Activated CD4-positive, alpha-beta memory T cell treated with anti-CD3 and anti-CD28 coated beads for 36 hours (primary cell): ENCODE results near the gene SLC49A3. TPM values are rescaled to one million over a fixed set of nuclear protein-coding genes. Genes with fewer than 3 reads are reported as not detected.

Experiments used
- CTCF ChIA-PET: fragments of 350-600 bp; sonication (Branson Sonifier 250); formaldehyde crosslinking; loops from one replicate; lab custom pipeline; 2021; ENCODE audit warnings: antibody characterized with exemption, inconsistent platforms; lab: Charles Lee
- POLR2A ChIA-PET: fragments of 350-600 bp; sonication (Branson Sonifier 250); formaldehyde crosslinking; loops from one replicate; lab custom pipeline; 2021; ENCODE audit warnings: antibody characterized with exemption; lab: Charles Lee
- DNase-seq: peaks from one replicate; pipeline ENCODE4 v3.0.0-alpha.2; 2020
- H3K27ac Mint-ChIP-seq: one replicate; pipeline ENCODE4 v1.8.0; 2021; ENCODE audit warnings: mixed read lengths
- H3K27me3 Mint-ChIP-seq: one replicate; pipeline ENCODE4 v1.8.0; 2021; ENCODE audit warnings: mixed read lengths
- H3K36me3 Mint-ChIP-seq: one replicate; pipeline ENCODE4 v1.8.0; 2021; ENCODE audit warnings: mixed read lengths
- H3K4me1 Mint-ChIP-seq: one replicate; pipeline ENCODE4 v1.8.0; 2021; ENCODE audit warnings: low read depth, mixed read lengths
- H3K4me3 Mint-ChIP-seq: one replicate; pipeline ENCODE4 v1.8.0; 2021; ENCODE audit warnings: mild to moderate bottlenecking, mixed read lengths
- H3K9me3 Mint-ChIP-seq: one replicate; pipeline ENCODE4 v1.8.0; 2021; ENCODE audit warnings: mixed read lengths
- intact Hi-C: fragments of 100-400 bp; cut with micrococcal nuclease; formaldehyde crosslinking; loops from one replicate; pipeline ENCODE4 v1.15.1; 2023
- total RNA-seq, 2 experiments: library from RNA; stranded (reverse); gene quantifications; one replicate each; pipeline ENCODE4 v1.2.3, GENCODE V29; 2021

Gene SLC49A3
- total RNA-seq, 2 experiments from 2014 or later: 0.19 TPM; not detected in 1

GRCh38 chr4:718460-718859 lies 29.5 kb upstream of the SLC49A3 start:
- no peaks in the 10 kb centered on the region for H3K27me3 Mint-ChIP-seq
- intact Hi-C loops: no loop called here
- peaks cover 2% of the 10 kb centered on the region for H3K4me1 Mint-ChIP-seq
- H3K9me3 Mint-ChIP-seq: no peaks in the 10 kb centered on the region
- ChIA-PET CTCF (interaction anchor here (1.4 kb wide), 1 partner anchor 24 kb away, joined by 5 read pairs; no protein-coding TSS in a partner anchor), POLR2A (no interaction called here)
- no peak overlapping the region for H3K27ac Mint-ChIP-seq
- H3K4me3 Mint-ChIP-seq: no peak overlapping the region
- DNase-seq: no peak
- peaks cover 23% of the 10 kb centered on the region for H3K36me3 Mint-ChIP-seq

GRCh38 chr4:717601-718320 lies 28.8 kb upstream of the SLC49A3 start:
- POLR2A ChIA-PET: no interaction called here
- CTCF ChIA-PET: no interaction called here
- peaks cover 17% of the 10 kb centered on the region for H3K36me3 Mint-ChIP-seq
- DNase-seq: no peak
- peaks cover 2% of the 10 kb centered on the region for H3K4me1 Mint-ChIP-seq
- H3K9me3 Mint-ChIP-seq: no peaks in the 10 kb centered on the region
- H3K4me3 Mint-ChIP-seq: no peak overlapping the region
- H3K27me3 Mint-ChIP-seq: no peaks in the 10 kb centered on the region
- H3K27ac Mint-ChIP-seq: no peak overlapping the region
- intact Hi-C loops: no loop called here

- no peak for DNase-seq
- Mint-ChIP-seq H3K4me3 (no peak overlapping the region), H3K27ac (no peak overlapping the region), H3K36me3 (no peaks in the 10 kb centered on the region), H3K4me1 (peaks cover 17% of the 10 kb centered on the region), H3K27me3 (no peaks in the 10 kb centered on the region), H3K9me3 (no peaks in the 10 kb centered on the region)
- intact Hi-C loops: no loop called here
- ChIA-PET CTCF (no interaction called here), POLR2A (no interaction called here)
These were observed 25.1 kb upstream of the SLC49A3 start for GRCh38 chr4:714087-714486.

GRCh38 chr4:712916-713632 lies 24.1 kb upstream of the SLC49A3 start:
- POLR2A ChIA-PET: interaction anchor here (0.8 kb wide), 1 partner anchor 140 kb away, joined by 3 read pairs; no protein-coding TSS in a partner anchor
- H3K4me3 Mint-ChIP-seq: no peak overlapping the region
- H3K4me1 Mint-ChIP-seq: peaks cover 22% of the 10 kb centered on the region
- intact Hi-C loops: no loop called here
- H3K9me3 Mint-ChIP-seq: no peaks in the 10 kb centered on the region
- no peak overlapping the region for H3K27ac Mint-ChIP-seq
- no peak for DNase-seq
- H3K27me3 Mint-ChIP-seq: no peaks in the 10 kb centered on the region
- no peaks in the 10 kb centered on the region for H3K36me3 Mint-ChIP-seq
- CTCF ChIA-PET: no interaction called here

GRCh38 chr4:712093-712492 lies 23.1 kb upstream of the SLC49A3 start:
- peaks cover 20% of the 10 kb centered on the region for H3K4me1 Mint-ChIP-seq
- ChIA-PET POLR2A (no interaction called here), CTCF (no interaction called here)
- intact Hi-C loops: no loop called here
- H3K36me3 Mint-ChIP-seq: no peaks in the 10 kb centered on the region
- no peak overlapping the region for H3K27ac Mint-ChIP-seq
- no peak for DNase-seq
- no peaks in the 10 kb centered on the region for H3K9me3 Mint-ChIP-seq
- no peaks in the 10 kb centered on the region for H3K27me3 Mint-ChIP-seq
- no peak overlapping the region for H3K4me3 Mint-ChIP-seq

- no peak overlapping the region for H3K27ac Mint-ChIP-seq
- DNase-seq: no peak
- CTCF ChIA-PET: no interaction called here
- H3K36me3 Mint-ChIP-seq: no peaks in the 10 kb centered on the region
- no peak overlapping the region for H3K4me3 Mint-ChIP-seq
- H3K4me1 Mint-ChIP-seq: peaks cover 20% of the 10 kb centered on the region
- intact Hi-C loops: no loop called here
- POLR2A ChIA-PET: interaction anchor here (1.2 kb wide), 1 partner anchor 10 kb away, joined by 3 read pairs; no protein-coding TSS in a partner anchor
- H3K27me3 Mint-ChIP-seq: no peaks in the 10 kb centered on the region
- no peaks in the 10 kb centered on the region for H3K9me3 Mint-ChIP-seq
These were observed 22.0 kb upstream of the SLC49A3 start for GRCh38 chr4:710916-711315.

GRCh38 chr4:710116-710515 lies 21.2 kb upstream of the SLC49A3 start:
- H3K4me3 Mint-ChIP-seq: no peak overlapping the region
- no peak overlapping the region for H3K27ac Mint-ChIP-seq
- H3K4me1 Mint-ChIP-seq: peaks cover 22% of the 10 kb centered on the region
- ChIA-PET POLR2A (no interaction called here), CTCF (interaction anchor here (0.6 kb wide), 1 partner anchor 36 kb away, joined by 4 read pairs; the partner anchor contains the start of gene ATP5ME)
- intact Hi-C loops: no loop called here
- no peaks in the 10 kb centered on the region for H3K9me3 Mint-ChIP-seq
- no peak for DNase-seq
- H3K27me3 Mint-ChIP-seq: no peaks in the 10 kb centered on the region
- H3K36me3 Mint-ChIP-seq: no peaks in the 10 kb centered on the region

GRCh38 chr4:709348-709747 lies 20.4 kb upstream of the SLC49A3 start:
- no peak overlapping the region for H3K4me3 Mint-ChIP-seq
- ChIA-PET CTCF (interaction anchor here (0.6 to 0.7 kb wide), 2 partner anchors 33 to 35 kb away, joined by 4 read pairs; partner anchors contain the start of gene ATP5ME), POLR2A (no interaction called here)
- DNase-seq: no peak
- H3K36me3 Mint-ChIP-seq: no peaks in the 10 kb centered on the region
- H3K9me3 Mint-ChIP-seq: no peaks in the 10 kb centered on the region
- intact Hi-C loops: no loop called here
- H3K4me1 Mint-ChIP-seq: peaks cover 22% of the 10 kb centered on the region
- no peak overlapping the region for H3K27ac Mint-ChIP-seq
- no peaks in the 10 kb centered on the region for H3K27me3 Mint-ChIP-seq

GRCh38 chr4:708631-708933 lies 19.6 kb upstream of the SLC49A3 start:
- H3K36me3 Mint-ChIP-seq: no peaks in the 10 kb centered on the region
- intact Hi-C loops: no loop called here
- no peaks in the 10 kb centered on the region for H3K9me3 Mint-ChIP-seq
- H3K4me3 Mint-ChIP-seq: no peak overlapping the region
- POLR2A ChIA-PET: no interaction called here
- peaks cover 22% of the 10 kb centered on the region for H3K4me1 Mint-ChIP-seq
- DNase-seq: no peak
- CTCF ChIA-PET: interaction anchor here (0.6 kb wide), 1 partner anchor 34 kb away, joined by 3 read pairs; no protein-coding TSS in a partner anchor
- no peak overlapping the region for H3K27ac Mint-ChIP-seq
- H3K27me3 Mint-ChIP-seq: no peaks in the 10 kb centered on the region

- Mint-ChIP-seq H3K27me3 (no peaks in the 10 kb centered on the region), H3K9me3 (no peaks in the 10 kb centered on the region), H3K36me3 (no peaks in the 10 kb centered on the region), H3K4me1 (peaks cover 22% of the 10 kb centered on the region), H3K27ac (no peak overlapping the region), H3K4me3 (no peak overlapping the region)
- DNase-seq: no peak
- ChIA-PET CTCF (interaction anchor here (0.6 kb wide), 1 partner anchor 35 kb away, joined by 3 read pairs; no protein-coding TSS in a partner anchor), POLR2A (no interaction called here)
- intact Hi-C loops: no loop called here
These were observed 19.1 kb upstream of the SLC49A3 start for GRCh38 chr4:707929-708630.

GRCh38 chr4:706834-707598 lies 18.1 kb upstream of the SLC49A3 start:
- POLR2A ChIA-PET: no interaction called here
- no peak overlapping the region for H3K4me3 Mint-ChIP-seq
- no peak for DNase-seq
- H3K36me3 Mint-ChIP-seq: no peaks in the 10 kb centered on the region
- intact Hi-C loops: no loop called here
- no peaks in the 10 kb centered on the region for H3K27me3 Mint-ChIP-seq
- CTCF ChIA-PET: no interaction called here
- H3K9me3 Mint-ChIP-seq: no peaks in the 10 kb centered on the region
- H3K4me1 Mint-ChIP-seq: peaks cover 22% of the 10 kb centered on the region
- H3K27ac Mint-ChIP-seq: no peak overlapping the region
